HEK293 (cell line): Measurements from ENCODE around the gene CMKLR1.

Experiments
- CTCF ChIA-PET: fragments of 350-600 bp; formaldehyde crosslinking; extraction: SDS; loops from one replicate; lab custom pipeline; 2021; ENCODE audit warnings: antibody characterized with exemption; lab: Yijun Ruan, JAX
- POLR2A ChIA-PET: fragments of 300-600 bp; formaldehyde crosslinking; extraction: SDS; loops from one replicate; lab custom pipeline; 2020; ENCODE audit warnings: antibody characterized with exemption, inconsistent platforms; lab: Yijun Ruan, JAX
- H3K27ac ChIP-seq: fragments of 200-500 bp; sonication (Bioruptor generic); 2 replicates; pipeline ENCODE4 v1.5.1; 2014; ENCODE audit warnings: low read depth, low read length, control low read depth, inconsistent platforms; ENCODE audit errors: extremely low read depth
- H3K36me3 ChIP-seq, 2 experiments: fragments of 200-500 bp in 1 of 2; sonication (Bioruptor generic) in 1 of 2; 1 replicate in 1 of 2; 2 replicates in 1 of 2; pipeline ENCODE4 v1.5.1; 2014 to 2017; ENCODE audit warnings: inconsistent platforms in 2 of 2, low read length in 2 of 2; ENCODE audit not compliant: control insufficient read depth in 2 of 2, insufficient read depth in 1 of 2
- H3K4me1 ChIP-seq: fragments of 200-500 bp; sonication (Bioruptor generic); 2 replicates; pipeline ENCODE4 v1.5.1; 2014; ENCODE audit warnings: mild to moderate bottlenecking, low read length, inconsistent platforms; ENCODE audit not compliant: control insufficient read depth, insufficient read depth
- H3K4me3 ChIP-seq: 2 replicates; pipeline ENCODE4 v1.5.1; 2011; ENCODE audit warnings: low read depth, mild to moderate bottlenecking, control low read depth, low read length, moderate library complexity
- H3K9me3 ChIP-seq: fragments of 200-500 bp; sonication (Bioruptor generic); 2 replicates; pipeline ENCODE4 v1.5.1; 2014; ENCODE audit warnings: low read depth, low read length, inconsistent platforms; ENCODE audit not compliant: control insufficient read depth, insufficient read depth
- IKZF3 ChIP-seq: fragments of 450-650 bp; IDR thresholded peaks from 2 replicates; pipeline ENCODE4 v1.5.0; 2018; ENCODE audit warnings: missing biosample characterization, mild to moderate bottlenecking, missing genetic modification characterization, moderate library complexity
- TCF7L2 ChIP-seq: IDR thresholded peaks from 2 replicates; pipeline ENCODE4 v1.6.1; 2011; ENCODE audit warnings: low read depth, mild to moderate bottlenecking, inconsistent platforms, low read length, moderate library complexity, borderline replicate concordance
- ZIC2 ChIP-seq: fragments of 450-650 bp; formaldehyde crosslinking; IDR thresholded peaks from 2 replicates; pipeline ENCODE4 v1.5.1; 2016; ENCODE audit warnings: missing biosample characterization, missing genetic modification characterization
- ZNF16 ChIP-seq: fragments of 450-650 bp; formaldehyde crosslinking; IDR thresholded peaks from 2 replicates; pipeline ENCODE4 v1.5.1; 2016; ENCODE audit warnings: low read depth, missing biosample characterization, missing genetic modification characterization
- ZNF280C ChIP-seq: fragments of 450-650 bp; formaldehyde crosslinking; IDR thresholded peaks from 2 replicates; pipeline ENCODE4 v1.5.1; 2016; ENCODE audit warnings: missing biosample characterization, missing genetic modification characterization
- ZNF350 ChIP-seq: fragments of 450-650 bp; formaldehyde crosslinking; IDR thresholded peaks from 2 replicates; pipeline ENCODE4 v1.5.0; 2017; ENCODE audit warnings: missing biosample characterization, mild to moderate bottlenecking, missing genetic modification characterization
- ZNF549 ChIP-seq: fragments of 450-650 bp; IDR thresholded peaks from 2 replicates; pipeline ENCODE4 v1.5.1; 2018; ENCODE audit warnings: missing biosample characterization, missing genetic modification characterization, mild to moderate bottlenecking, inconsistent platforms, moderate library complexity
- ZNF585B ChIP-seq: fragments of 450-650 bp; formaldehyde crosslinking; IDR thresholded peaks from 2 replicates; pipeline ENCODE4 v1.5.1; 2016; ENCODE audit warnings: missing biosample characterization, missing genetic modification characterization
- ZNF629 ChIP-seq: fragments of 450-650 bp; formaldehyde crosslinking; IDR thresholded peaks from 2 replicates; pipeline ENCODE4 v1.5.1; 2017; ENCODE audit warnings: missing biosample characterization, missing genetic modification characterization
- ZNF792 ChIP-seq: fragments of 450-650 bp; formaldehyde crosslinking; IDR thresholded peaks from 2 replicates; pipeline ENCODE4 v1.5.1; 2016; ENCODE audit warnings: missing biosample characterization, missing genetic modification characterization

Gene CMKLR1

GRCh38 chr12:108309674-108310312, 29.3 kb downstream of the CMKLR1 start:
- Histone ChIP-seq H3K4me1 (no peaks in the 10 kb centered on the region), H3K9me3 (no peaks in the 10 kb centered on the region), H3K27ac (no peak overlapping the region), H3K36me3 (no peaks in the 10 kb centered on the region), H3K4me3 (no peak overlapping the region)
- POLR2A ChIA-PET, result no interaction called here
- TF ChIP-seq ZNF16 (tag by site-specific recombination) (peak; percentile 76; the same call in 1 of the 2 replicates), ZNF280C (tag by site-specific recombination) (no peak)
- CTCF ChIA-PET, result no interaction called here

- POLR2A ChIA-PET, result no interaction called here
- peak; percentile 26; the same call in 1 of the 2 replicates for TF ChIP-seq ZIC2 (tag by site-specific recombination)
- TF ChIP-seq ZNF629 (tag by site-specific recombination), result no peak
- Histone ChIP-seq H3K4me3 (no peak overlapping the region), H3K4me1 (no peaks in the 10 kb centered on the region), H3K27ac (no peak overlapping the region), H3K9me3 (no peaks in the 10 kb centered on the region), H3K36me3 (no peaks in the 10 kb centered on the region)
- CTCF ChIA-PET, result interaction anchor here (0.6 kb wide), 1 partner anchor 539 kb away, joined by 5 read pairs; no protein-coding TSS in a partner anchor
Observed at GRCh38 chr12:108308395-108309085, 30.6 kb downstream of the CMKLR1 start.

DNA sequence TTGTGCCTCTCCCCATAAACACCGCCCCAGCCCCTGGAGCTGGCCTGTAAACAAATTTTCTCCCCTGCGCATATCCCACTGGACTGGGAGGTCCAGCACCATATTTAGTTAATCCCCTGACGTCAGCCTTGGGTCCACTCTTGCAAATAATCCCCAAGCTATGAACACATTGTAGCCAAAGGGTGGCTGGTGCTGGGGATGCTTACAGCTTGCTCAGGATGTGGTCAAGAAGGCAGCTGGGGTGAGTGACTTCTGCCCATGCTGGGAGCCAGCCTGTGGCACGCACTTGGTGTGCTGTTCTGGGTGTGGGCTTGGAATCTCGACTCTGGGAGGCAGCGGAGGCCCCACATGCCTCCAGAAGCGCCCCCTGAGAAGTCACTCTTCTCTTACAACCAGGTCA, 32.1 kb downstream of the CMKLR1 start:
- POLR2A ChIA-PET, result no interaction called here
- no peaks in the 10 kb centered on the region for H3K9me3 ChIP-seq

GRCh38 chr12:108306506-108306905, 32.6 kb downstream of the CMKLR1 start:
- CTCF ChIA-PET, result interaction anchor here (1.3 kb wide), 1 partner anchor 151 kb away, joined by 3 read pairs; no protein-coding TSS in a partner anchor
- no peak overlapping the region for H3K27ac ChIP-seq
- H3K4me1 ChIP-seq, result no peaks in the 10 kb centered on the region
- POLR2A ChIA-PET, result no interaction called here
- H3K36me3 ChIP-seq, result no peaks in the 10 kb centered on the region
- TF ChIP-seq TCF7L2 (no peak), ZNF585B (tag by site-specific recombination) (peak; percentile 40; the same call in 1 of the 2 replicates)
- H3K9me3 ChIP-seq, result no peaks in the 10 kb centered on the region
- no peak overlapping the region for H3K4me3 ChIP-seq

More for the DNA sequence above, 32.1 kb downstream of the CMKLR1 start:
- no peak for TF ChIP-seq ZNF549
- TF ChIP-seq ZNF16 (tag by site-specific recombination), result no peak
- TF ChIP-seq IKZF3 (tag by site-specific recombination), result no peak
- peak; percentile 47; the same call in 1 of the 2 replicates for TF ChIP-seq ZIC2 (tag by site-specific recombination)
- no peak for TF ChIP-seq ZNF792 (tag by site-specific recombination)
- no peak for TF ChIP-seq ZNF350 (tag by site-specific recombination)
- CTCF ChIA-PET, result interaction anchor here (0.9 to 1.3 kb wide), 2 partner anchors 36 to 151 kb away, joined by 3 read pairs; no protein-coding TSS in a partner anchor
- Histone ChIP-seq H3K4me1 (no peaks in the 10 kb centered on the region), H3K36me3 (no peaks in the 10 kb centered on the region), H3K27ac (no peak overlapping the region), H3K4me3 (no peak overlapping the region)
